H1 (cell line): Measurements from ENCODE around the gene CAMTA1. TPM values are rescaled to one million over a fixed set of nuclear protein-coding genes. Genes with fewer than 3 reads are reported as not detected.

Experiments
- CTCF ChIA-PET: fragments of 300-600 bp; sonication (Branson Sonifier 250); formaldehyde crosslinking; loops from one replicate; lab custom pipeline; 2021; ENCODE audit not compliant: partially characterized antibody; lab: Charles Lee
- POLR2A ChIA-PET: fragments of 300-600 bp; sonication (Branson Sonifier 250); formaldehyde crosslinking; loops from one replicate; lab custom pipeline; 2021; ENCODE audit warnings: inconsistent platforms; ENCODE audit not compliant: partially characterized antibody; lab: Charles Lee
- DNase-seq, 2 experiments: peaks; one replicate each; pipeline versions ENCODE4 v3.0.0 to v3.0.0-alpha.2; 2010 to 2022; ENCODE audit warnings: low spot score in 2 of 2, low read depth in 1 of 2, mixed read lengths in 1 of 2
- FAIRE-seq: peaks from 2 replicates; lab custom pipeline; 2011; peaks lifted over from hg19 to GRCh38; lab: Jason Lieb, UNC
- H2AFZ ChIP-seq: 2 replicates; pipeline ENCODE4 v1.8.1; 2012; ENCODE audit warnings: low read length, inconsistent platforms
- H2AK5ac ChIP-seq: 2 replicates; pipeline ENCODE4 v1.6.1; 2013; ENCODE audit warnings: low read depth, low read length
- H2BK120ac ChIP-seq: replicated peaks from 2 replicates; pipeline ENCODE3; 2013; ENCODE audit warnings: low read depth, low read length, inconsistent platforms
- H2BK12ac ChIP-seq: 2 replicates; pipeline ENCODE4 v1.6.1; 2013; ENCODE audit warnings: low read depth, low read length
- H2BK15ac ChIP-seq: 2 replicates; pipeline ENCODE4 v1.6.1; 2013; ENCODE audit warnings: low read length
- H2BK20ac ChIP-seq: 2 replicates; pipeline ENCODE4 v1.6.1; 2013; ENCODE audit warnings: low read length
- H2BK5ac ChIP-seq: 2 replicates; pipeline ENCODE4 v1.6.1; 2013; ENCODE audit warnings: low read depth, low read length
- H3K14ac ChIP-seq: 2 replicates; pipeline ENCODE4 v1.6.1; 2013; ENCODE audit warnings: inconsistent platforms; ENCODE audit not compliant: insufficient read length
- H3K18ac ChIP-seq: 2 replicates; pipeline ENCODE4 v1.6.1; 2013; ENCODE audit warnings: low read length; ENCODE audit errors: extremely low read depth
- H3K23ac ChIP-seq: 2 replicates; pipeline ENCODE4 v1.6.1; 2013; ENCODE audit warnings: inconsistent platforms; ENCODE audit not compliant: insufficient read length
- H3K23me2 ChIP-seq: 2 replicates; pipeline ENCODE4 v1.6.1; 2013; ENCODE audit warnings: low read depth, low read length
- H3K27ac ChIP-seq: 2 replicates; pipeline ENCODE4 v1.6.1; 2011; ENCODE audit warnings: low read depth, low read length, inconsistent platforms
- H3K27me3 ChIP-seq, 4 experiments: replicated peaks in 1 of 4; 1 replicate in 1 of 4; 2 replicates in 3 of 4; pipeline versions ENCODE4 v1.6.1 to v1.8.1; 2011 to 2013; ENCODE audit warnings: low read length in 3 of 4, mild to moderate bottlenecking in 3 of 4, inconsistent platforms in 2 of 4, mixed read lengths in 2 of 4, moderate library complexity in 1 of 4; ENCODE audit not compliant: control insufficient read depth in 3 of 4, insufficient read depth in 3 of 4; ENCODE audit errors: extremely low read depth in 1 of 4
- H3K36me3 ChIP-seq, 4 experiments: 2 replicates each; pipeline versions ENCODE4 v1.6.1 to v1.8.1; 2011 to 2013; ENCODE audit warnings: mild to moderate bottlenecking in 4 of 4, low read length in 3 of 4, moderate library complexity in 2 of 4, control low read depth in 1 of 4, inconsistent platforms in 1 of 4; ENCODE audit not compliant: insufficient read depth in 4 of 4, control insufficient read depth in 2 of 4
- H3K4ac ChIP-seq: replicated peaks from 2 replicates; pipeline ENCODE3; 2013; ENCODE audit warnings: low read length, low read depth, mixed read lengths, inconsistent platforms; ENCODE audit not compliant: insufficient read length
- H3K4me1 ChIP-seq, 4 experiments: replicated peaks in 1 of 4; 1 replicate in 1 of 4; 2 replicates in 3 of 4; pipeline versions ENCODE4 v1.6.1 to v1.8.1; 2011 to 2013; ENCODE audit warnings: low read length in 3 of 4, inconsistent platforms in 2 of 4, mixed read lengths in 1 of 4; ENCODE audit not compliant: insufficient read depth in 4 of 4, control insufficient read depth in 3 of 4
- H3K4me2 ChIP-seq, 2 experiments: 2 replicates each; pipeline versions ENCODE4 v1.6.1 to v1.8.1; 2011 to 2013; ENCODE audit warnings: low read depth in 2 of 2, low read length in 2 of 2, control low read depth in 1 of 2, inconsistent platforms in 1 of 2, mild to moderate bottlenecking in 1 of 2; ENCODE audit not compliant: insufficient read depth in 1 of 2
- H3K4me3 ChIP-seq, 4 experiments: fragments of 200-600, 300-600 bp in 1 of 4; sonication (generic), shearing (Covaris generic), sonication (Bioruptor Twin) in 1 of 4; 2 replicates each; pipeline versions ENCODE4 v1.5.1 to v1.8.1; 2011 to 2016; ENCODE audit warnings: low read length in 4 of 4, low read depth in 3 of 4, control low read depth in 2 of 4, inconsistent platforms in 2 of 4, mild to moderate bottlenecking in 2 of 4, mixed read lengths in 1 of 4, moderate library complexity in 1 of 4; ENCODE audit not compliant: insufficient read depth in 2 of 4; ENCODE audit errors: extremely low read depth in 1 of 4
- H3K56ac ChIP-seq: replicated peaks from 2 replicates; pipeline ENCODE3; 2013; ENCODE audit warnings: low read depth, mild to moderate bottlenecking, mixed read lengths, low read length, inconsistent platforms; ENCODE audit not compliant: insufficient read length
- H3K79me1 ChIP-seq: 2 replicates; pipeline ENCODE4 v1.6.1; 2013; ENCODE audit warnings: low read depth, low read length, control low read depth
- H3K79me2 ChIP-seq, 2 experiments: 2 replicates each; pipeline versions ENCODE4 v1.6.1 to v1.8.1; 2012 to 2013; ENCODE audit warnings: low read length in 2 of 2, mild to moderate bottlenecking in 2 of 2, inconsistent platforms in 1 of 2; ENCODE audit not compliant: insufficient read depth in 2 of 2, control insufficient read depth in 1 of 2
- H3K9ac ChIP-seq, 4 experiments: replicated peaks in 1 of 4; 1 replicate in 1 of 4; 2 replicates in 3 of 4; pipeline versions ENCODE4 v1.6.1 to v1.8.1; 2011 to 2013; ENCODE audit warnings: low read depth in 3 of 4, low read length in 3 of 4, control low read depth in 2 of 4, mild to moderate bottlenecking in 2 of 4, moderate library complexity in 2 of 4, inconsistent platforms in 1 of 4; ENCODE audit errors: extremely low read depth in 1 of 4
- H3K9me3 ChIP-seq, 2 experiments: 2 replicates each; pipeline versions ENCODE4 v1.6.1 to v1.8.1; 2012 to 2013; ENCODE audit warnings: mild to moderate bottlenecking in 2 of 2, moderate library complexity in 2 of 2, control low read depth in 1 of 2, inconsistent platforms in 1 of 2, low read depth in 1 of 2, low read length in 1 of 2, mixed read lengths in 1 of 2; ENCODE audit not compliant: insufficient read depth in 2 of 2
- H4K20me1 ChIP-seq, 2 experiments: replicated peaks in 1 of 2; 2 replicates each; pipeline versions ENCODE3 to v1.8.1; 2011 to 2013; ENCODE audit warnings: inconsistent platforms in 2 of 2, low read length in 2 of 2, mild to moderate bottlenecking in 1 of 2; ENCODE audit not compliant: insufficient read depth in 2 of 2, control insufficient read depth in 1 of 2
- H4K5ac ChIP-seq: 2 replicates; pipeline ENCODE4 v1.6.1; 2013; ENCODE audit warnings: low read length, low read depth, mixed read lengths, inconsistent platforms; ENCODE audit not compliant: insufficient read length
- H4K8ac ChIP-seq: 2 replicates; pipeline ENCODE4 v1.8.0; 2013; ENCODE audit warnings: mild to moderate bottlenecking, moderate library complexity, low read length, inconsistent platforms; ENCODE audit not compliant: insufficient read depth; ENCODE audit errors: extremely low read depth
- H4K91ac ChIP-seq: replicated peaks from 2 replicates; pipeline ENCODE3; 2013; ENCODE audit warnings: low read length, mixed read lengths, inconsistent platforms; ENCODE audit not compliant: insufficient read length
- CHD1 ChIP-seq: IDR thresholded peaks from 2 replicates; pipeline ENCODE4 v1.6.1; 2012; ENCODE audit warnings: low read depth, low read length, improper control_type of control experiment
- RNF2 ChIP-seq: fragments of 200-900, 300-1000 bp; sonication (generic); IDR thresholded peaks from 2 replicates; pipeline ENCODE4 v1.7.1; 2016; ENCODE audit warnings: borderline replicate concordance, low read depth, mild to moderate bottlenecking, antibody characterized with exemption, low read length; ENCODE audit not compliant: poor library complexity, severe bottlenecking; ENCODE audit errors: missing control alignments
- SP2 ChIP-seq: IDR thresholded peaks from 2 replicates; pipeline ENCODE4 v1.6.1; 2012; ENCODE audit warnings: mild to moderate bottlenecking, low read length, inconsistent platforms
- TCF12 ChIP-seq: IDR thresholded peaks from 2 replicates; pipeline ENCODE4 v1.6.1; 2011; ENCODE audit warnings: low read depth, mild to moderate bottlenecking, low read length
- YY1 ChIP-seq: IDR thresholded peaks from 2 replicates; pipeline ENCODE4 v1.6.1; 2011; ENCODE audit warnings: low read depth, mild to moderate bottlenecking, low read length
- WGBS, 2 experiments: shearing (Covaris generic) in 1 of 2; methylation state at CpG; one replicate each; pipeline versions ENCODE4 v1.1.6 to v1.1.7; 2013 to 2015; ENCODE audit warnings: low lambda C conversion rate in 2 of 2, mixed read lengths in 2 of 2, inconsistent platforms in 1 of 2, low coverage in 1 of 2, missing lambda C conversion rate in 1 of 2; ENCODE audit not compliant: insufficient replicate concordance in 2 of 2, insufficient coverage in 1 of 2, insufficient read length in 1 of 2; ENCODE audit errors: extremely low coverage in 1 of 2, missing lambda C conversion rate in 1 of 2; 5-methylcytosine and 5-hydroxymethylcytosine counted together
- polyA plus RNA-seq, 7 experiments: library from polyadenylated mRNA; depleted of rRNA in 3 of 7; stranded (reverse) in 5 of 7; unstranded in 2 of 7; fragments of >200 nt in 5 of 7; fragments of 200-250 nt in 2 of 7; gene quantifications; 1 replicate in 5 of 7; 2 replicates in 1 of 7; 4 replicates in 1 of 7; pipeline versions ENCODE4 v1.2.1 to v1.2.3, GENCODE V29; 2011 to 2013; ENCODE audit warnings: missing spikeins in 2 of 7, mixed read lengths in 2 of 7
- total RNA-seq: library from RNA; stranded (reverse); fragmentation: NEBNext Ultra II Directional; extraction: Animal tissue kit (Norgen Biotek cat#: 25700); gene quantifications from 2 replicates; pipeline ENCODE4 v1.2.1, GENCODE V29; 2021
- TF ChIP-seq, protein P1 (sequence below): IDR thresholded peaks from 2 replicates; pipeline ENCODE4 v1.6.1; 2012; ENCODE audit warnings: inconsistent platforms

CAMTA1 gene
- total and polyA plus RNA-seq, 2 of the 8 experiments (the other 6 are each of a cell fraction or from before 2014, with no cell fraction given), result 65.0 to 119 TPM

DNA sequence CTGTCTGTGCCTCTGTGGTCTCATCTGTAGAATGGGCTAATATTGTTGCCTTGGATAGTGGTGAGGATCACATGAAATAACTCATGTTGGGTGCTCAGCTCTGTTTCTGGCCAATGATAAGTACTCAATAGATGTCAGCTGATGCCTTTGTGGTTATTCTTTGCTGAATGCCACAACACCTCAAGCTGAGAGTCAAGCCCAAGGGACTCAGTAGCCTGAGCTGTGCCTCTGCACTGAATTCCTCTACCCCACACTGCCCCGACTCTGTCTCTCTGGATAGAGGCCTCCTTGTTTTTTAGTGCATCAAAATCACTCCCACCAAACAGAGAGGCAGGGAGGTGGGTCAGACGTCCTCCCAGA, 789.8 kb downstream of the CAMTA1 start:
- no peaks in the 10 kb centered on the region for H3K9me3 ChIP-seq
- no peak overlapping the region for H2AFZ ChIP-seq
- 77% methylated on average over 2 of the region's 2 CpGs; no CpG with 5 or more reads in 1 of the 2 experiments for WGBS, 2 experiments
- no peaks in the 10 kb centered on the region for H3K4me1 ChIP-seq
- no peak for FAIRE-seq
- no peaks in the 10 kb centered on the region for H3K79me1 ChIP-seq
- ChIA-PET POLR2A (interaction anchor here (1.0 to 1.5 kb wide), 2 partner anchors 9 to 21 kb away, joined by 3 read pairs; no protein-coding TSS in a partner anchor), CTCF (interaction anchor here (0.8 to 5.8 kb wide), 15 partner anchors 8 to 121 kb away, joined by 3 to 42 read pairs (median 4); no protein-coding TSS in a partner anchor)
- no peaks in the 10 kb centered on the region for H4K20me1 ChIP-seq
- no peak overlapping the region for H2AK5ac ChIP-seq
- H4K5ac ChIP-seq, result no peak overlapping the region
- H4K91ac ChIP-seq, result no peak overlapping the region
- H3K36me3 ChIP-seq, result no peaks in the 10 kb centered on the region
- H3K9ac ChIP-seq, result no peak overlapping the region
- no peak overlapping the region for H3K4me2 ChIP-seq
- H3K18ac ChIP-seq, result no peak overlapping the region
- no peak overlapping the region for H2BK20ac ChIP-seq
- no peak overlapping the region for H3K27ac ChIP-seq
- no peak for TF ChIP-seq SP2
- TF ChIP-seq TCF12, result no peak
- no peak for TF ChIP-seq YY1
- TF ChIP-seq CHD1, result no peak
- TF ChIP-seq, protein P1, sequence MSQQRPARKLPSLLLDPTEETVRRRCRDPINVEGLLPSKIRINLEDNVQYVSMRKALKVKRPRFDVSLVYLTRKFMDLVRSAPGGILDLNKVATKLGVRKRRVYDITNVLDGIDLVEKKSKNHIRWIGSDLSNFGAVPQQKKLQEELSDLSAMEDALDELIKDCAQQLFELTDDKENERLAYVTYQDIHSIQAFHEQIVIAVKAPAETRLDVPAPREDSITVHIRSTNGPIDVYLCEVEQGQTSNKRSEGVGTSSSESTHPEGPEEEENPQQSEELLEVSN, result no peak
- no peak for TF ChIP-seq RNF2
- H3K27me3 ChIP-seq, result no peaks in the 10 kb centered on the region
- H4K8ac ChIP-seq, result no peak overlapping the region
- no peak for DNase-seq
- H3K14ac ChIP-seq, result no peak overlapping the region
- H3K79me2 ChIP-seq, result no peaks in the 10 kb centered on the region
- no peak overlapping the region for H3K4me3 ChIP-seq
- H2BK12ac ChIP-seq, result no peak overlapping the region
- no peak overlapping the region for H2BK5ac ChIP-seq
- H3K23me2 ChIP-seq, result no peaks in the 10 kb centered on the region
- no peak overlapping the region for H3K23ac ChIP-seq
- H3K4ac ChIP-seq, result no peak overlapping the region
- H2BK120ac ChIP-seq, result no peak overlapping the region
- H3K56ac ChIP-seq, result no peak overlapping the region
- no peak overlapping the region for H2BK15ac ChIP-seq
